Measurements from ENCODE around the gene LMCD1. TPM values are rescaled to one million over a fixed set of nuclear protein-coding genes. Genes with fewer than 3 reads are reported as not detected.
A peak's percentile ranks its signal among the peaks of the same experiment; 100 is the strongest.
"Not testable (repeated sequence)": the region's sequence is repeated elsewhere in the genome, so short reads cannot be mapped to it uniquely, and the experiment has no call there.

The LMCD1 gene
- total RNA-seq, 1 donor from 2014 or later: 106 TPM

- DNase-seq: peak; percentile 58
These were observed 61.5 kb downstream of the LMCD1 start for GRCh38 chr3:8563146-8563545.

GRCh38 chr3:8563597-8563996 is 62.0 kb downstream of the LMCD1 start:
- no peak for DNase-seq

- DNase-seq: no peak
These were observed 63.8 kb downstream of the LMCD1 start for GRCh38 chr3:8565376-8565775.

DNA sequence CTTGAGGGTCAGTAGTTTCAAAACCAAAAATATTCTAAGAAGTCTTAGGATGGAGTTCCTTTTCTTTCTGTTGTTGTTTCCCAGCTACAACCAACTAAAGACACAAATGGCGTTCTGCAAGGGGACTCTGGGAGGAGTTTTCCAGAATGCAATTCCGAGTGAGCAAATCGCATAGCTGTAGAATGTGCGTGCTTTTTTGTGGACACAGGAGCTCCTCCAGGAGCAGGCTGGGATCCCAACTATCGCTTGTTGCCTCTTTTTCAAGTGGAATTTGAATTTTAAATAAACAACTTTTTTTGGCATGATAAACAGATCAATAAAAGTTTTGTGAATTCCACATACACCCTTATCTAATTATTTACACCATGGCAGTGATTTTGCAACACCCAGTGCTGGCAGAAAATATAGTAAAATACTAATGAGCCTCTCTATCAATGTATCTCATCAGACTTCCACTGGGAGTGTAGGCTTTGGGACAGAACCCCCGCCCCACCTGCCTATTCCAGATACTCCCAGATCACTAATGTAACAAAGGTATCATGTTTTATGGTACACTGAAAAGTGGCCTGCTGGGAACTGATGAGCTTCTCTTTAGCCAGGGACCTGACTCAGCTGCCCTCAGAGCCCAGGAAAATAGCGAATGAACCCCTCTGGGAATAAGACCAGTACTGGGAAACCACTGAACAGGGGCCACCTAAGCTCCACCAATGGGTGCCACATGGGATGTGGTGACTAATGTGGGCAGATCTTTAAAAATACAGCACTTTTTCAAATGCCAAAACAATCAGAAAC is 66.4 kb downstream of the LMCD1 start:
- no peak for DNase-seq

DNA sequence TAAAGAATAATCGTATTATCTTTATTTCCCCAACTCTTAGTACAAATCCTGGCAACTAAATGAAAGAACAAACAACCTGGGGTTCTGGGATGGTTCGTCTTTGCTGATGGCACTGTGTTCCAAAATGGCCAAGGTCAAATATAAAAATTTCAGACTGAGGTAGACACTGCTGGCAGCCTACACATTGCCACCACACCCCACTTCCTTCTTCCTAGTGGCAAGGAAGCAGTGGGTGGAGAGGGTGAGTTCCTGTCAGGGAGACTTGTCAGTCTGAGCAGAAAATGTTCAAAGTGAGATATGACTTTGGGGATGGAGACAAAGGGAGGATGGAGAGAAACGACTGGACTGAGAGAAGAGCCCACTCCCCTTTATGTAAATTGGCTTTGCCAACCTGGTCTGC is 69.6 kb downstream of the LMCD1 start:
- peak; percentile 40 for DNase-seq

DNA sequence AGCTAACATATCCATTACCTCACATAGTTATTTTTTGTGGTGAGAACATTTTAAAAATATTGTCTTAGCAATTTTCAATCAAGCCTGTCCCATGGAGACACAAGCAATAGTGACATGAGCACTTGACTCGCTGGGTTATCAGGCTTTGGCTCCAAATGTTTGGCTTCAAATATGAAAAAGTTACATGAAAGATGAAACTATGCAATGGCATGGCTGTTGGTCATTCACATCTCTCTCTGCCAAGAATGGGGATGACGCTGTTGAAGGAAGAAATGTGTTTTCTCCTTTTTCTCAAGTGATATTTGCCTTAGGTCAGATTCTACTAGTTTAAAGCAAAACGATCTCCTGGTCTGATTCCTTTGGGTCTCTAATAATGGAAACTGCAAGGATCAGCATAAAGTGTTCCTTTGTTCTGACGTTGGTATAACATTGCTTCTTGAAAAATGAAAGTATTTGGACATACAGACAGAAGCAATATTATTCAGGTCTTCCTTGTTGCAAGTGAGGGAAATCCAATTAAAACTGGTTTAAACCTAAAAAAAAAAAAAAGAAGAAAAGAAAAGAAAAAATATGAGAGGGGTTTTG is 71.8 kb downstream of the LMCD1 start:
- DNase-seq: no peak

DNA sequence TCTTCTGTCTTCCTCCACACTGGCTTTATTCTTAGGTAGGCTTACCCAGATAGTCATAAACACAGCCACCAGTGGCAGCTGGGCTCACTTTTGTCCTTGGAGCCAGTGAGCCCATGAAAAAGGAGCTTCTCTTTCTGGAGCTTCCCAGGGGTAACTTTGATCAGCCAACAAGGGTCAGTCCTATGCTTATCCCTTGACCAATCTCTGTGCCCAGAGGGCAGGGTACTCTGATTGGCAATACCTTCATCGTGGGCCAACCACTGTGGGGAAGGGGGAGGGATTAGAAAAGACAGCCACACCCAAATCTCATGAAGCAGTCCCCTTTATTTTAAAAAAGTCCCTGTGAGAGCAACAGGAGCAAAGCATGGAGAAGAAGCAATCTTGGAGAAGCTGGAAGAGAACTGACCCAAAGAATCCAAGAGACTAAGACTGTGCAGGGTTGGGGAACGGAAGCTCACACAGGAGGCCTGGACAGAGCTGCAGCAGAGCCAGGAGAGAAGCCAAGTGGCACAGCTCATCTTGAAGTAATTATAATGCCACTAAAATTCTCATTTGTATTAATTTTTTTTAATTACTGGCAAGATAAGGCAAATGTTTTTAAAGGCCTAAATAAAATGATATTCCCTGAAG is 72.5 kb downstream of the LMCD1 start:
- no peak for DNase-seq

- no peak for DNase-seq
These were observed 73.2 kb downstream of the LMCD1 start for GRCh38 chr3:8574670-8575322.

- no peak for DNase-seq
These were observed 73.9 kb downstream of the LMCD1 start for GRCh38 chr3:8575364-8576104.

GRCh38 chr3:8576436-8576835 is 74.8 kb downstream of the LMCD1 start:
- no peak for DNase-seq

DNA sequence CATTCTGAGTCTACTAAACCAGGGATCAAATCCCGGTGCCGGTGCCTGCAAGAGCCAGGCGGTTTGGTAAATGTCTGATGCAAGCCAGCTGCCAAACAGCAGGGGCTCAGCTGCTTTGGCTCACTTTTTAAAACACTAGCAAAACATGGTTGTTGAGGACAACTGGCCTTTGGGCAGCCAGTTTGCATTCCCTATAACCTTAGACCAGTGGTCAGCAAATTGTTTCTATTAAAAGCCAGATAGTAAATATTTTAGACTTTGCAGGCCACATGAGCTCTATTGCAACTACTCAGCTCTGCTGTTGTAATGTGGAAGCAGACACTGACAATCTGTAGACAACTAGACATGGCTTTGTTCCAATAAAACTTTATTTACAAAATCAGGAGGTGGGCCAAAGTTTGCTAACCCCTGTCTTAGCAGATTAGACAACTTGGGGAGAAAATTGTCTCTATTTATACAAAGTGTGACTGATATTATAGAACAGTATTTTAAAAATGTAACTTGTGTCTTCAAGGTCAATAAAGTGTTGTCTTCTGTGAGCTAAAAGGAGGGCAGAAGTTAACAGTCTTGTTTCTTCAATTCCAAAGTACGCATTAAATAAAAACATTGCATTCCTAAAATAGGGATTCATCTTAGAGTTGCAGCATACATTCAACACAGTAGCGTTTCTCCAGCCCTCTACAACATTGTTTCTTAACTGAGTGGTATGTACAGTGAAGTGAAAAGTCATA is 75.4 kb downstream of the LMCD1 start:
- no peak for DNase-seq

GRCh38 chr3:8578282-8578681 is 76.7 kb downstream of the LMCD1 start:
- DNase-seq: no peak

- peak; percentile 48 for DNase-seq
These were observed 77.5 kb downstream of the LMCD1 start for GRCh38 chr3:8579096-8579495.

GRCh38 chr3:8579943-8580342 is 78.3 kb downstream of the LMCD1 start:
- no peak for DNase-seq

GRCh38 chr3:8580434-8580833 is 78.8 kb downstream of the LMCD1 start:
- DNase-seq: not testable (repeated sequence)

GRCh38 chr3:8581373-8581772 is 79.8 kb downstream of the LMCD1 start:
- DNase-seq: no peak

DNA sequence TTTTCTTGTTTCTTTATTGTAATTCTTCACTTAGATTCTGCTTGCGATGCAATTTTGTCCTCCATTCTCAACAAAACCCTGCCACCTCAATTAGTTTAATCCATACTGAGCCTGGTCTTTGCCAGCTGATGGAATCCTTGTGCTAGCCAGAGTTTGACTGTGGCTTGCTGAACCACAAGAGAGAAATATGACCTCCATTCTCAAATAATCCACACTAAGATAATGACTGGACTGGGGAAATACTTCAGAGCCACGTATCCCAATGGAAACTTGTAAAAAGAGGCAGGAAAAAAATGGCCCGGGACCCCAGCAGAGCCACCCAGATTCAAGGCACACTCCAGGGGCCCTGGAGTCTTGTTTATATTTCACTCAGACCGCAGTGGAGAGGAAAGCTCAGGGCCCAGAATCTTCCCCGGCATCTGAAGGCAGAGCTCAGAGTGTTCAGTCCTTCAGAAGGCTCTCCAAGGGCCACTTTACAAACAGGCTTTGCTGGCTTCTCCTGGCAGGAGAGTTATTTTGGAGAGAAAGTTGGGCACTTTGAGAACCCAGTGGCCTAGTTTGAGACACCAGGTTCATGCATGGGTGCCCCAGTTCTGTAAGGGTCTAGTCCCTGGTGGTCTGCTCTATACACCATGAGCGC is 80.3 kb downstream of the LMCD1 start:
- DNase-seq: no peak

GRCh38 chr3:8584661-8585060 is 83.0 kb downstream of the LMCD1 start:
- no peak for DNase-seq

GRCh38 chr3:8589880-8590556 is 88.4 kb downstream of the LMCD1 start:
- no peak for DNase-seq

- no peak for DNase-seq
These were observed 91.6 kb downstream of the LMCD1 start for GRCh38 chr3:8593021-8593827.
